GM19238 (cell line): Measurements from ENCODE around the gene UNC5B.

Experiments
- DNase-seq: peaks from one replicate; pipeline ENCODE4 v3.0.0; 2011; ENCODE audit warnings: low spot score; ENCODE audit not compliant: insufficient read length

The UNC5B gene

GRCh38 chr10:71253981-71254818, 41.8 kb downstream of the UNC5B start:
- no peak for DNase-seq

GRCh38 chr10:71254834-71255549, 42.6 kb downstream of the UNC5B start:
- no peak for DNase-seq

DNA sequence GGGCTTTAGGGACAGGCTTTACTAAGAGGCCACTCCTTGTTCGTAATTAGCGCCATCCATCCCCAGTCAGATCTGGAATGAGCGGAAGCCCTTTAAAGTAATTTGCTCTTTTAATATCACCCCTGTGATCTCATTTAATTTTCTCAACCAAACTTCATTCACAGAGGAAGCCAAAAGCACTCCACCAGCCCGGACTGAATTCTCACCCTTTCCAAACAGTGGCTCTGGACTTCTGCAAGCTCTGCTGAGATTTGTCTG, 43.1 kb downstream of the UNC5B start:
- DNase-seq = no peak

DNA sequence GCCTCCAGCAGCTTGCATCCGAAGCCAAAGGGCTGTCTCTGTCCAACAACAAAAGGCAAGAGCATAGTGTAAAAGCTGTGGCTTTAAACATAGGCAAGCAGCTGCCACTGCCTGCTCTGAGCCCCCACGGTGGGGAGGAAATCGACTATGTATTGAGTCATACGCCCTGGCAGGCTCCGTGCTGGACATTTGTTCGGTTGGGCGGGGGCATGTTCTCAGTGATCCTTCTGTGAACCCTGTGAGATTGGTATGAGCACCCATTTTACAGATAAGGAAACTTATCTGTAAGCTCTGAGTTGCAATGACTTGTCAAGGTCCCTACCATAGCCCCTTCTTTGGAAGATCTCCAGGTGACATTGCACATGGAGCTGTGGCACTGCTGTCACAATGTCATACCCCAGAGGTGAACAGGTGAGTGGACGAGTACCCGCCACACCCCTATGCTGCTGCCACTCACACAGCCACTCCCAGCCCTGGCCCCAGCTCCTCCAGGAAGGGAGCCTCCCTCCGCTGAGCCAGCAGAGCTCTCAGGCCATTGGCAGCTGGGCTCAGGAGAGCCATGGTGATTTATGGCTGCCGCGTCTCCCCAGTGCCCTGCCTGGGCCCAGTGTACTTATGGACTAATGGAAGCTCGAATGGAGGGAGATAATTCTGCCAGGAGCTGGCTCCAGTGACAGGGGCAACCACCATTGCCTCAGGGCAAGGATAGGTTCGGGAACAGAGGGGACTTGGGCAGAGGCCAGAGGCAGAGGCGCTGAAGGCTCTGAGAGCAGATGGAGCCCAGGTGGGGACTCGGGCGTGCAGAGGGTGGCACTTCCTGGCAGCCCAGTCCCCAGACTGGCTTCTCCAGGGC, 43.7 kb downstream of the UNC5B start:
- no peak for DNase-seq

- DNase-seq = no peak
Measured at GRCh38 chr10:71256661-71257318, 44.4 kb downstream of the UNC5B start.

- DNase-seq = no peak
Measured at GRCh38 chr10:71257319-71257997, 45.1 kb downstream of the UNC5B start.

DNA sequence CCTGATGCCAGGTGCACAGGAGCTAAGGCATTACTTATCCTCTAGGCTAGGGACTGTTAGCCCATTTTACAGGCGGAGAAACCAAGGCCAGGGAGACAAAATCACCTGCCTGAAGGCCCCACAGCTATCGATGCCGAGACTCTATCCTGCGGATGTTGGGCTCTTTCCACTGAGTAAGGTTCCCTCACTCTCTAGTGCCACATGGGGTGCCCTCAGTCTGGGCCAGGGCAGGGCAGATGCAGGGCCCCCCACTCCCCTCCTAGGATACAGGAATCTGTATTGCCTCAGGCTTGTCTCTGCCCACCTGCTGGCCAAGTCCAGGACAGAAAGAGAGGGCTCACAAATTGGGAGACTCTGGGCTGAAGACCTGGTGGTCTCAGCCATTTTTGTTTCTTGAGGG, 45.7 kb downstream of the UNC5B start:
- DNase-seq = no peak

DNA sequence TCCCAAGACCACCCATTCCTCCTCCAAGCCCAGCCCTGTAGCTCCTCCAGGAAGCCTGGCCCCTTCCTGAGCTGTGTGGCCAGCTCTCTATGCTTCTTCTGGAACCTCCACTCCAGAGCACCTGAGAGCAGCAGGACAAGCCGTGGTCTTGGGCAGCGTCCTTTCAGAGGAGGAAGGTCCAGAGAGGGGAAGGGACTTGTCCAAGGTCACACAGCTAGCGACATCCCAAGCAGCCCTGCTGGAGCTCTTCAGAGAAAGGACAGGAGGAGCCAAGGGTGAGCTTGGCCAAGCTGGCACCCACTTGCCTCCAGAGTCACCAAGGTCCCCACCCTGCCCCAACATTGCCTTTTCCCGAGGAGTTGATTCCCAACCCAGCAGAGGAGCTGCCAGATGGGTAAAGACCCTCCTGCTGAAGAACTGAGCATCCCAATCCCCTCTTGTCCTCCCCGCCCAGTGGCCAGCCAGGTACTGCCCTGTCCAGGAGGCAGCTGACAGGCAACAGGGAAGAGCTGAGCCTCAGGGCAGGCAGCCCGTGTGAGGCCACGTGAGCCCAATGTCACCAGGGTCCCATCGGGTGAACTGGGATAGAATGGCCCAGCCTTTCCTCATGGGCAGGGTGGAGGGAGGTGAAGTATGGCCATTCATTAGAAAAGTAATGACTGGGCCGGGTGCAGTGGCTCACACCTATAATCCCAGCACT, 46.2 kb downstream of the UNC5B start:
- no peak for DNase-seq

DNA sequence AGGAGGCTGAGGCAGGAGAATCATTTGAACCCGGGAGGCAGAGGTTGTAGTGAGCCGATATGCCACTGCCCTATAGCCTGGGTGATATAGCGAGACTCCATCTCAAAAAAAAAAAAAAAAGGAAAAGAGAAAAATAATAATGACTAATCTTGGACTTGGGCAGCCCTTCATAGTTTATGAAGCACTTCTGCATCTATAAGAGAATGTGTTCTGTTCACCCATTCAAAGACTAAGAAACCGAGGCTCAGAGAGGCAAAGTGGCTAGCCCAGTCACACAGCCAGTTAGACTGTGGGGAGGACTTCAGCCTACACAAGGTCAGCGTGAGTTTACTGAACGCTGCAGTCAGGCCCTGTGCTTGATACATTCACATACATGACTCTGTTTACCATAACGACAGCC, 46.9 kb downstream of the UNC5B start:
- DNase-seq = no peak

DNA sequence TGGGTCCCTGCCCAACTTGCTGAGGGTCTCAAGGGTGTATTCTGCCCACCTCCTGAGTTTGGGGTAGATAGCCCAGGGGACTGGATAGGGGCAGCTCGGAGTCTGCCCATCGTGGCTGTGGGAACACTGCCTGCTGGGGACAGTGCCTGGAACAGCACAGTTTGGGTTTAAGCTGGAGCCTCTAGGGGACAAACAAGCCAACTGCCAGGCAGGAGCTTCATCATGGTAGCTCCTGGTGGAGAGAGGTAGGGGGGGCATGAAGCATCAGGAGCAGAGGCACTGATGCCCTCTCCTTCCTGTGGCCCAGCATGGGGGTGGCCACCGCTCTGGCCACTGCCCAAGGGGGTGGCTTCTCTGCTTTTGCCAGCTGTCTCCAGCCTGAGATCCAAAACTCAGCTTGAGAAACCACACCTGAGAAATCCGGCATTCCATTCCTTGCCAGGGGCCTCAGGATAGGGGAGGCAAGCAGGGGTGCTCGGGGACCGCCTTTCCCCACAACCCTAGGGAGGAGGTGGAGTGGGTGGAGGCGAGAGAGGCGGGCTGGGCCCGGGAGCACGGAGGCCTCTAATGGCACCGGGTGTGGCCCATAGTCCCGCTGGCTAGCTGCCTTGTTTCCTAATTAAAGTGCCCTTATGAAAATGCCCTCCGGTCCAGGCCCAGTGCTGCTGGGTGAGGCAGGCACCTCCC, 47.6 kb downstream of the UNC5B start:
- DNase-seq = no peak

- DNase-seq = no peak
Measured at GRCh38 chr10:71260622-71261325, 48.4 kb downstream of the UNC5B start.

DNA sequence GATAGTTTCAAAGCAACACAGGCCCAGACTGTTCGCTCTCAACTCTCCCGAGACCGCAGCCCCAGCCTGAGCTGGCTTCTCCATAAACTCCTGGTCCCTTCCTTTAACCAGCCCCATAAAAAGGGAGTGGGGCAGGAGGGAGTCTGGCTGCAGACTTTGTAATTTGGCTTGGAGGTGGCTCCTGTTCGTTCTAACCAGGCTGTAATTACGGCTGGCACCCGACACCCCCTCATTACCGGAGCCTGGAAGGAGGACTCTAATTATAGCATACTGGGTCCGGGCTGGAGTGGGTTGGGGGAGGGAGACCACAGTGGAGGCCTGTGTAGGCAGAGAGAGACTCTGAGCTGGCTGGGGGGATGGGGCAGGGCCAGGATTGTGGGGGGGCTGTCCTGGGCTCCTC, 49.7 kb downstream of the UNC5B start:
- no peak for DNase-seq

- no peak for DNase-seq
Measured at GRCh38 chr10:71262817-71263216, 50.4 kb downstream of the UNC5B start.

DNA sequence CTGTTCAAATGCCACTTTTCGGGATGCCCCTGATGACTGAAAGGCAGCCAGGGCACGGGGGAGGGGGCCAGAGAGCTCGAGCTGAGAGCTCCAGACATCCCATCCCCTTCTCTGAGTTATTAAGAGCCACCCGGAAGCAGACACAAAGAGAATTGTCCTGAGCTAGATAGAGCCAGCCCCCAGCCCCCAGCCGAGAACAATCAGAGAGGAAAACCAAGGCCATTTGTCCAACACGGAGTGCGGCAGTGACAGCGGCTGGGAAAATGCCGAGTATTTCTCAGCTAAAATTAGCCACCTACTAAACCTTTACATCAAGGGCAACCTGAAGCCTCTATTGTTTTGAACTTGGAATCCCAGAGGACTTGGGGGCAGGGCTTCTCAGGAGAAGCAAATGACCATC, 51.0 kb downstream of the UNC5B start:
- DNase-seq = no peak

GRCh38 chr10:71264345-71265200, 52.2 kb downstream of the UNC5B start:
- no peak for DNase-seq

GRCh38 chr10:71265201-71265575, 52.8 kb downstream of the UNC5B start:
- no peak for DNase-seq

GRCh38 chr10:71265618-71266146, 53.3 kb downstream of the UNC5B start:
- no peak for DNase-seq
